Osteoblast (primary cell): ENCODE measurements around the gene CCDC172. TPM values are rescaled to one million over a fixed set of nuclear protein-coding genes. Genes with fewer than 3 reads are reported as not detected.

ENCODE experiments used
- DNase-seq: peaks from one replicate; pipeline ENCODE4 v3.0.0; 2011; ENCODE audit warnings: low spot score, mixed read lengths; ENCODE audit not compliant: insufficient read length; ENCODE audit errors: missing footprints
- H2AFZ ChIP-seq: 2 replicates; pipeline ENCODE4 v1.6.0; 2011; ENCODE audit warnings: mild to moderate bottlenecking, low read length
- H3K27ac ChIP-seq: 2 replicates; pipeline ENCODE4 v1.5.1; 2011; ENCODE audit warnings: mild to moderate bottlenecking, low read depth, low read length, moderate library complexity
- H3K27me3 ChIP-seq: 2 replicates; pipeline ENCODE4 v1.6.0; 2012; ENCODE audit warnings: mild to moderate bottlenecking, control low read depth, inconsistent platforms, low read length, moderate library complexity; ENCODE audit not compliant: insufficient read depth
- H3K36me3 ChIP-seq: 2 replicates; pipeline ENCODE4 v1.5.1; 2011; ENCODE audit warnings: mild to moderate bottlenecking, low read length, control low read depth, moderate library complexity; ENCODE audit not compliant: insufficient read depth
- H3K4me1 ChIP-seq: 2 replicates; pipeline ENCODE4 v1.5.1; 2011; ENCODE audit warnings: mild to moderate bottlenecking, low read length, control low read depth, moderate library complexity; ENCODE audit not compliant: insufficient read depth
- H3K4me2 ChIP-seq: 2 replicates; pipeline ENCODE4 v1.6.0; 2011; ENCODE audit warnings: mild to moderate bottlenecking, low read length; ENCODE audit not compliant: insufficient read depth
- H3K4me3 ChIP-seq: fragments of 200-600 bp; sonication (generic); 3 replicates; pipeline ENCODE4 v1.5.1; 2012; ENCODE audit warnings: mild to moderate bottlenecking, low read length, inconsistent platforms; ENCODE audit not compliant: insufficient read depth
- H3K79me2 ChIP-seq: 2 replicates; pipeline ENCODE4 v1.6.0; 2012; ENCODE audit warnings: mild to moderate bottlenecking, low read length, control low read depth, inconsistent platforms; ENCODE audit not compliant: insufficient read depth
- H3K9me3 ChIP-seq: 2 replicates; pipeline ENCODE4 v1.5.1; 2011; ENCODE audit warnings: low read depth, low read length, control low read depth
- H4K20me1 ChIP-seq: 2 replicates; pipeline ENCODE4 v1.6.0; 2012; ENCODE audit warnings: mild to moderate bottlenecking, low read length, control low read depth; ENCODE audit not compliant: insufficient read depth
- total RNA-seq: library from RNA; depleted of rRNA; stranded (reverse); fragments of >200 nt; gene quantifications from 2 replicates; pipeline ENCODE4 v1.2.3, GENCODE V29; 2012
- TF ChIP-seq, protein P1 (sequence below): IDR thresholded peaks from 2 replicates; pipeline ENCODE4 v1.5.1; 2011; ENCODE audit warnings: mild to moderate bottlenecking, low read depth, low read length, moderate library complexity; ENCODE audit errors: extremely low read depth

CCDC172 gene
- total RNA-seq, 1 donor: not detected

DNA sequence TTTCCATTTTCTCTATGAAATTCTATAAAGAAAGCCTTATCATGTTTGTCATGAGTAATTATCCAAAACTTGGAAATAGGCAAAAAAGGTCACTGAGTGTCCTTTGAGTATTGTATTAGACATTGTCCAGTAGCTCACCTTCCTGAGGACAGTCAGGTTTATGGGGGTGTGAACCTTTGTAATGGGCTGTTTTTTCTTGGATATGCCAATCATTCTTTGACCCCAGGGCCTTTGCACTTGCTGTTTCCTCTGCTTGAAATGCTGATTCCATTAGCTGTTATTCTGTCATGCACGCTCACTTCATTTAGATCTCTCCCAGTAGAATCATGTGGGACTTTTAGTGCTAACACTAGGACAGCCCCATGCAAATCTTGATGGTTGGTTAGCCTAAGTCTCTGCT lies 4.9 kb downstream of the CCDC172 start:
- Histone ChIP-seq H3K36me3 (no peaks in the 10 kb centered on the region), H3K4me2 (no peak overlapping the region), H4K20me1 (no peaks in the 10 kb centered on the region), H2AFZ (no peak overlapping the region), H3K9me3 (no peaks in the 10 kb centered on the region), H3K27ac (no peak overlapping the region), H3K79me2 (no peaks in the 10 kb centered on the region), H3K27me3 (no peaks in the 10 kb centered on the region), H3K4me1 (no peaks in the 10 kb centered on the region), H3K4me3 (no peak overlapping the region)
- no peak for DNase-seq
- TF ChIP-seq, protein P1, sequence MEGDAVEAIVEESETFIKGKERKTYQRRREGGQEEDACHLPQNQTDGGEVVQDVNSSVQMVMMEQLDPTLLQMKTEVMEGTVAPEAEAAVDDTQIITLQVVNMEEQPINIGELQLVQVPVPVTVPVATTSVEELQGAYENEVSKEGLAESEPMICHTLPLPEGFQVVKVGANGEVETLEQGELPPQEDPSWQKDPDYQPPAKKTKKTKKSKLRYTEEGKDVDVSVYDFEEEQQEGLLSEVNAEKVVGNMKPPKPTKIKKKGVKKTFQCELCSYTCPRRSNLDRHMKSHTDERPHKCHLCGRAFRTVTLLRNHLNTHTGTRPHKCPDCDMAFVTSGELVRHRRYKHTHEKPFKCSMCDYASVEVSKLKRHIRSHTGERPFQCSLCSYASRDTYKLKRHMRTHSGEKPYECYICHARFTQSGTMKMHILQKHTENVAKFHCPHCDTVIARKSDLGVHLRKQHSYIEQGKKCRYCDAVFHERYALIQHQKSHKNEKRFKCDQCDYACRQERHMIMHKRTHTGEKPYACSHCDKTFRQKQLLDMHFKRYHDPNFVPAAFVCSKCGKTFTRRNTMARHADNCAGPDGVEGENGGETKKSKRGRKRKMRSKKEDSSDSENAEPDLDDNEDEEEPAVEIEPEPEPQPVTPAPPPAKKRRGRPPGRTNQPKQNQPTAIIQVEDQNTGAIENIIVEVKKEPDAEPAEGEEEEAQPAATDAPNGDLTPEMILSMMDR: no peak

- Histone ChIP-seq H3K9me3 (no peaks in the 10 kb centered on the region), H3K27ac (no peak overlapping the region), H3K4me2 (no peak overlapping the region), H3K79me2 (no peaks in the 10 kb centered on the region), H3K27me3 (no peaks in the 10 kb centered on the region), H4K20me1 (no peaks in the 10 kb centered on the region), H3K36me3 (no peaks in the 10 kb centered on the region), H3K4me1 (no peaks in the 10 kb centered on the region), H3K4me3 (no peak overlapping the region), H2AFZ (no peak overlapping the region)
- DNase-seq: no peak
- TF ChIP-seq, protein P1: no peak
These were observed 7.6 kb downstream of the CCDC172 start for GRCh38 chr10:116331815-116332214.

- no peak overlapping the region for H3K4me2 ChIP-seq
- TF ChIP-seq, protein P1: no peak
- H3K79me2 ChIP-seq: no peaks in the 10 kb centered on the region
- no peak overlapping the region for H2AFZ ChIP-seq
- no peak overlapping the region for H3K27ac ChIP-seq
- H4K20me1 ChIP-seq: no peaks in the 10 kb centered on the region
- H3K9me3 ChIP-seq: no peaks in the 10 kb centered on the region
- H3K4me3 ChIP-seq: no peak overlapping the region
- DNase-seq: no peak
- no peaks in the 10 kb centered on the region for H3K36me3 ChIP-seq
- H3K4me1 ChIP-seq: no peaks in the 10 kb centered on the region
- H3K27me3 ChIP-seq: no peaks in the 10 kb centered on the region
These were observed 12.6 kb downstream of the CCDC172 start for GRCh38 chr10:116336866-116337265.

DNA sequence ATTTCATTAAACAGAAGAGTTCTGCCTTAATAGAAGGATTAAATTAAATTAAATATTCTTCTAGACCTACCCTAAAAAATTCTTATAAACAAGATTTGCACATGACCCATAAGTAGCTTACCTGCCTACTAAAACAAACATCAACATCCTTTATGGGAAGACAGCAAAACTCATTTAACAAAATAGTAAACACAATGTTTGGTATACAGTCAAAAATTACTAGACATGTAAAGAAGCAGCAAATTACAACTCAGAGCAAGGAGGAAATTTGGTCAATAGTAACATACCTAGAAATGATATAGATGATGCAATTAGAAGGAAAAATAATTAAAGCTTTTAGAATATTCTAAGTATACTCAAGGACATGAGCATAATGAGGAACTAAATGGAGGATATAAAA lies 27.9 kb downstream of the CCDC172 start:
- TF ChIP-seq, protein P1: no peak
- Histone ChIP-seq H3K27me3 (no peaks in the 10 kb centered on the region), H3K79me2 (no peaks in the 10 kb centered on the region)

More for the DNA sequence above, 27.9 kb downstream of the CCDC172 start:
- no peak overlapping the region for H3K4me2 ChIP-seq
- no peak for DNase-seq
- no peak overlapping the region for H3K27ac ChIP-seq
- H3K4me3 ChIP-seq: no peak overlapping the region
- no peak overlapping the region for H2AFZ ChIP-seq
- H4K20me1 ChIP-seq: no peaks in the 10 kb centered on the region
- no peaks in the 10 kb centered on the region for H3K36me3 ChIP-seq
- H3K9me3 ChIP-seq: no peaks in the 10 kb centered on the region
- no peaks in the 10 kb centered on the region for H3K4me1 ChIP-seq
